D721Med (cell line): ENCODE measurements around the gene KCNA2.

Source experiments
- DNase-seq: peaks from one replicate; pipeline ENCODE4 v3.0.0; 2011; ENCODE audit warnings: low spot score; ENCODE audit not compliant: insufficient read length
- FAIRE-seq: peaks from 2 replicates; lab custom pipeline; 2011; peaks lifted over from hg19 to GRCh38; lab: Jason Lieb, UNC
- CTCF ChIP-seq: IDR thresholded peaks from 2 replicates; pipeline ENCODE4 v1.5.1; 2012; ENCODE audit warnings: mild to moderate bottlenecking, control low read depth; ENCODE audit not compliant: insufficient read depth; ENCODE audit errors: missing control alignments

The KCNA2 gene

GRCh38 chr1:110603058-110603457, 3.1 kb downstream of the KCNA2 start:
- no peak for TF ChIP-seq CTCF
- no peak for DNase-seq
- FAIRE-seq, result no peak

- DNase-seq (no peak), FAIRE-seq (no peak)
- TF ChIP-seq CTCF, result no peak
Measured at GRCh38 chr1:110602466-110602865, 3.7 kb downstream of the KCNA2 start.

GRCh38 chr1:110601332-110601731, 4.8 kb downstream of the KCNA2 start:
- TF ChIP-seq CTCF, result no peak
- no peak for DNase-seq
- FAIRE-seq, result no peak

GRCh38 chr1:110600716-110601115, 5.4 kb downstream of the KCNA2 start:
- FAIRE-seq, result no peak
- no peak for TF ChIP-seq CTCF
- DNase-seq, result no peak

- FAIRE-seq (no peak), DNase-seq (no peak)
- no peak for TF ChIP-seq CTCF
Measured at GRCh38 chr1:110597966-110598365, 8.2 kb downstream of the KCNA2 start.

GRCh38 chr1:110596312-110596711, 9.8 kb downstream of the KCNA2 start:
- no peak for TF ChIP-seq CTCF
- no peak for DNase-seq
- FAIRE-seq, result no peak

- FAIRE-seq (no peak), DNase-seq (no peak)
- no peak for TF ChIP-seq CTCF
Measured at GRCh38 chr1:110595353-110595710, 10.8 kb downstream of the KCNA2 start.
